Astrocyte (in vitro differentiated cells and primary cell): Measurements from ENCODE around the gene SCN1B. TPM values are rescaled to one million over a fixed set of nuclear protein-coding genes. Genes with fewer than 3 reads are reported as not detected.

Experiments
- DNase-seq: peaks from one replicate; pipeline ENCODE4 v3.0.0-alpha.2; 2010; ENCODE audit warnings: low read depth
- FAIRE-seq: peaks from 2 replicates; lab custom pipeline; 2011; peaks lifted over from hg19 to GRCh38; lab: Jason Lieb, UNC
- H2AFZ ChIP-seq: 2 replicates; pipeline ENCODE4 v1.6.0; 2012; ENCODE audit warnings: low read depth, low read length, inconsistent platforms
- H3K27ac ChIP-seq: 2 replicates; pipeline ENCODE4 v1.5.1; 2011; ENCODE audit warnings: low read depth, low read length, inconsistent platforms
- H3K27me3 ChIP-seq: 2 replicates; pipeline ENCODE4 v1.6.0; 2011; ENCODE audit warnings: low read length, inconsistent platforms; ENCODE audit not compliant: insufficient read depth
- H3K36me3 ChIP-seq: 2 replicates; pipeline ENCODE4 v1.5.1; 2011; ENCODE audit warnings: low read length, inconsistent platforms; ENCODE audit not compliant: insufficient read depth
- H3K4me1 ChIP-seq: 2 replicates; pipeline ENCODE4 v1.5.1; 2011; ENCODE audit warnings: low read length, inconsistent platforms; ENCODE audit not compliant: insufficient read depth
- H3K4me2 ChIP-seq: 2 replicates; pipeline ENCODE4 v1.6.0; 2012; ENCODE audit warnings: low read length, inconsistent platforms
- H3K4me3 ChIP-seq: 2 replicates; pipeline ENCODE4 v1.5.1; 2011; ENCODE audit warnings: low read depth, mild to moderate bottlenecking, low read length, inconsistent platforms; ENCODE audit not compliant: insufficient read depth
- H3K79me2 ChIP-seq: 2 replicates; pipeline ENCODE4 v1.6.0; 2012; ENCODE audit warnings: mild to moderate bottlenecking, low read length, inconsistent platforms; ENCODE audit not compliant: insufficient read depth
- H3K9ac ChIP-seq: 2 replicates; pipeline ENCODE4 v1.6.0; 2012; ENCODE audit warnings: mild to moderate bottlenecking, low read length, inconsistent platforms
- H3K9me3 ChIP-seq: 2 replicates; pipeline ENCODE4 v1.5.1; 2012; ENCODE audit warnings: low read depth, mild to moderate bottlenecking, low read length, inconsistent platforms; ENCODE audit not compliant: insufficient read depth
- H4K20me1 ChIP-seq: 2 replicates; pipeline ENCODE4 v1.6.0; 2012; ENCODE audit warnings: low read length, inconsistent platforms; ENCODE audit not compliant: insufficient read depth
- H3K27ac Mint-ChIP-seq: one replicate; pipeline ENCODE4 v1.8.0; 2021; ENCODE audit warnings: mild to moderate bottlenecking, mixed read lengths; ENCODE audit not compliant: unreplicated experiment
- H3K27me3 Mint-ChIP-seq: one replicate; pipeline ENCODE4 v1.8.0; 2021; ENCODE audit warnings: low read depth, mixed read lengths; ENCODE audit not compliant: unreplicated experiment
- H3K36me3 Mint-ChIP-seq: one replicate; pipeline ENCODE4 v1.8.0; 2021; ENCODE audit warnings: low read depth, mixed read lengths; ENCODE audit not compliant: unreplicated experiment
- H3K4me1 Mint-ChIP-seq: one replicate; pipeline ENCODE4 v1.8.0; 2021; ENCODE audit warnings: low read depth, mixed read lengths; ENCODE audit not compliant: unreplicated experiment
- H3K4me3 Mint-ChIP-seq: one replicate; pipeline ENCODE4 v1.8.0; 2021; ENCODE audit warnings: mild to moderate bottlenecking, moderate library complexity, mixed read lengths; ENCODE audit not compliant: unreplicated experiment
- H3K9me3 Mint-ChIP-seq: one replicate; pipeline ENCODE4 v1.8.0; 2021; ENCODE audit warnings: mild to moderate bottlenecking, mixed read lengths; ENCODE audit not compliant: unreplicated experiment
- EZH2 ChIP-seq: IDR thresholded peaks from 2 replicates; pipeline ENCODE4 v1.6.1; 2012; ENCODE audit warnings: mild to moderate bottlenecking, low read length, inconsistent platforms; ENCODE audit not compliant: insufficient read depth
- total RNA-seq: library from RNA; stranded (reverse); gene quantifications from 2 replicates; pipeline ENCODE4 v1.2.1, GENCODE V29; 2021
- TF ChIP-seq, protein P1 (sequence below): IDR thresholded peaks from 2 replicates; pipeline ENCODE4 v1.5.1; 2011; ENCODE audit warnings: low read depth, mild to moderate bottlenecking, inconsistent platforms, low read length, moderate library complexity; ENCODE audit not compliant: insufficient read depth

SCN1B gene
- total RNA-seq, 1 donor from 2014 or later, result 3.0 TPM

DNA sequence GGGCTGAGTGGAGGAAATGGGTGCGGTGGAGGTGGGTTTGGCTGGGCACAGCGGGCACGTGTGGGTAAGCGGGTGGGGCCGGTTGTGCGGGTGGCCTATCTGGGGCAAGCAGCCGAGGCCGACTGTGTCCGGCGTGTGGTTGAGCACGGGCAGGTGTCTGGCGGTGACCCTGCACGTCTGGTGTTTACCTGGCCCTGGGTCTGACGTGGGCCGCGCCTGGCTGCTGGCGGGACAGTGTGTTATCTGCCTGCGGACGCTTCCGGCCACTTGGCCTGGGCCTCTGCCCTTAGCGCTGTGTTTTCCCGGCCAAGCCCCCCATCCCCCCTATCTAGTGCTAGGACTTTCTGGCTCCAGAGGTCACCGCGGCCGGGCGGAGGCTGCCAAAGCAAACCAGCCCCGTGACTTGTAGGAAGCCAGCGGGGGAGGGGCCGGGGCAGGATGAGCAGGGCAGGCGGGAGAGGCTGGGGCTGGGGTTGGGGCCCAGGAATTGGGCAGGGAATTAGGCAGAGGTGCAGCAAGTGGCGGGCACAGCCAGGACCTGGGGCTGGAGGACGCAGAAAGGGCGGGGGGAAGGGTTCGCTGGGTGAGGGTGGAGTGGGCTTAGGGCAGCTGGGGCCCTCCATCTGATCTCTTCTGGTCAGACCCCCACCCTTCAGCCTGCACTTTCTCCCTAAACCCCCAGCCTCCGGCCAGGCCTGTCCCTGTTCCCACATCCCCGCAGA lies 10.7 kb downstream of the SCN1B start:
- no peak overlapping the region for H3K4me3 ChIP-seq
- peaks cover 3% of the 10 kb centered on the region for H3K36me3 Mint-ChIP-seq
- H3K27ac Mint-ChIP-seq, result no peak overlapping the region
- H3K9me3 Mint-ChIP-seq, result no peaks in the 10 kb centered on the region
- H3K4me1 ChIP-seq, result peaks cover 3% of the 10 kb centered on the region
- no peaks in the 10 kb centered on the region for H3K36me3 ChIP-seq
- no peak overlapping the region for H3K9ac ChIP-seq
- no peaks in the 10 kb centered on the region for H3K4me1 Mint-ChIP-seq
- TF ChIP-seq, protein P1, sequence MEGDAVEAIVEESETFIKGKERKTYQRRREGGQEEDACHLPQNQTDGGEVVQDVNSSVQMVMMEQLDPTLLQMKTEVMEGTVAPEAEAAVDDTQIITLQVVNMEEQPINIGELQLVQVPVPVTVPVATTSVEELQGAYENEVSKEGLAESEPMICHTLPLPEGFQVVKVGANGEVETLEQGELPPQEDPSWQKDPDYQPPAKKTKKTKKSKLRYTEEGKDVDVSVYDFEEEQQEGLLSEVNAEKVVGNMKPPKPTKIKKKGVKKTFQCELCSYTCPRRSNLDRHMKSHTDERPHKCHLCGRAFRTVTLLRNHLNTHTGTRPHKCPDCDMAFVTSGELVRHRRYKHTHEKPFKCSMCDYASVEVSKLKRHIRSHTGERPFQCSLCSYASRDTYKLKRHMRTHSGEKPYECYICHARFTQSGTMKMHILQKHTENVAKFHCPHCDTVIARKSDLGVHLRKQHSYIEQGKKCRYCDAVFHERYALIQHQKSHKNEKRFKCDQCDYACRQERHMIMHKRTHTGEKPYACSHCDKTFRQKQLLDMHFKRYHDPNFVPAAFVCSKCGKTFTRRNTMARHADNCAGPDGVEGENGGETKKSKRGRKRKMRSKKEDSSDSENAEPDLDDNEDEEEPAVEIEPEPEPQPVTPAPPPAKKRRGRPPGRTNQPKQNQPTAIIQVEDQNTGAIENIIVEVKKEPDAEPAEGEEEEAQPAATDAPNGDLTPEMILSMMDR, result no peak
- TF ChIP-seq EZH2, result no peak
- peaks cover 2% of the 10 kb centered on the region for H3K27me3 ChIP-seq
- no peak overlapping the region for H3K4me3 Mint-ChIP-seq
- H3K4me2 ChIP-seq, result peak overlapping the region; percentile 41
- peaks cover 34% of the 10 kb centered on the region for H3K27me3 Mint-ChIP-seq
- H2AFZ ChIP-seq, result no peak overlapping the region
- H3K27ac ChIP-seq, result no peak overlapping the region
- DNase-seq (no peak), FAIRE-seq (no peak)
- H4K20me1 ChIP-seq, result no peaks in the 10 kb centered on the region
- H3K79me2 ChIP-seq, result no peaks in the 10 kb centered on the region
- no peaks in the 10 kb centered on the region for H3K9me3 ChIP-seq

DNA sequence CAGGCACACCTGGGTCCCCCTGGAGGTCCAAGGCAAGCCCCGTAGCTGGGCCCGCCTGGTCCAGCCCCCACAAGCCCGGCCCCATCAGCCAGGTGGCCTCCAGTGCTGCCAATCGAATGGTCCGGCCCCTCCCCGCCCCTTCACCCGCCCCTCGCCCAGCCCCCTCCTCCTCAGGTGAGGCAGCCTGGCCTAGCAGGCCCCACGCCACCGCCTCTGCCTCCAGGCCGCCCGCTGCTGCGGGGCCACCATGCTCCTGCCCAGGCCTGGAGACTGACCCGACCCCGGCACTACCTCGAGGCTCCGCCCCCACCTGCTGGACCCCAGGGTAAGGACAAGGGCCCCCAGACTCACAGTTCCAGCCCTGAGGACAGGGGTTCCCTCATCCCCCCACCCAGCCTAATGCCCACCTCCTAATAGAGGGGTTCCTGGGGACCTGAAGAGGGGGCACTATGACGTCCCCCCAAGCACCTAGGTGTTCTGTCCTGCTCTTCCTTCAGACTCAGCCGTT lies 11.3 kb downstream of the SCN1B start, which contains the start of gene HPN:
Gene HPN (plus strand): TSS at position 174 of the 508 bp plus-strand sequence. CDS start 786 bp downstream, outside the sequence.
- Histone ChIP-seq H3K9ac (no peak within 1 kb of the TSS), H3K9me3 (no peaks in the 10 kb centered on the region), H2AFZ (no peak within 1 kb of the TSS), H3K36me3 (no peaks in the 10 kb centered on the region), H3K4me3 (no peak within 1 kb of the TSS), H3K4me1 (peaks cover 3% of the 10 kb centered on the region), H3K27me3 (peaks cover 2% of the 10 kb centered on the region), H4K20me1 (no peaks in the 10 kb centered on the region), H3K4me2 (peak within 1 kb of the TSS; percentile 41), H3K79me2 (no peaks in the 10 kb centered on the region), H3K27ac (no peak within 1 kb of the TSS)
- H3K4me1 Mint-ChIP-seq, result no peaks in the 10 kb centered on the region
- peaks cover 3% of the 10 kb centered on the region for H3K36me3 Mint-ChIP-seq
- peaks cover 34% of the 10 kb centered on the region for H3K27me3 Mint-ChIP-seq
- TF ChIP-seq, protein P1, result no peak
- no peak for TF ChIP-seq EZH2
- H3K4me3 Mint-ChIP-seq, result no peak within 1 kb of the TSS
- no peaks in the 10 kb centered on the region for H3K9me3 Mint-ChIP-seq
- no peak within 1 kb of the TSS for H3K27ac Mint-ChIP-seq
- no peak for FAIRE-seq
- DNase-seq, result no peak
